ENCODE measurements around the gene SPATA13.

Gene SPATA13

DNA sequence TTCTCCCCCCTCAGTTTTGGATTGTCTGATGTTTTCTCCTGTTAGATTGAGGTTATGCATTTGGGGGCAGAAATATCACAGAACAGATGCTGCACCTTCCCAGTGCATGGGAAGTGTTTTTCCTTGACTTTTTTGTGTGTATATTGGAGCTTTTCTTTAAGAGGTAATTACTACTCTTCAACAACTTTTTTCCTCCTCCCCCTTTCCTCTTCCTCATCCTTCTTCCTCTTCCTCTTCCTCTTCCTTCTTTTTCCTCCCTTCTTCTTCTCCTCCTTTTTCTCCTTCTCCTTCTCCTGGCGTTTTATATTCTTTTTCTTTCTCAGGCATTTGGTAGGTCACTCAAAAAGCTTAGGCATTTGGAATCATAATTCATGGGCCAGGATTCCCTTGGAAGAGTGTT lies 18.1 kb upstream of the SPATA13 start:
- DNase-seq: no peak

DNA sequence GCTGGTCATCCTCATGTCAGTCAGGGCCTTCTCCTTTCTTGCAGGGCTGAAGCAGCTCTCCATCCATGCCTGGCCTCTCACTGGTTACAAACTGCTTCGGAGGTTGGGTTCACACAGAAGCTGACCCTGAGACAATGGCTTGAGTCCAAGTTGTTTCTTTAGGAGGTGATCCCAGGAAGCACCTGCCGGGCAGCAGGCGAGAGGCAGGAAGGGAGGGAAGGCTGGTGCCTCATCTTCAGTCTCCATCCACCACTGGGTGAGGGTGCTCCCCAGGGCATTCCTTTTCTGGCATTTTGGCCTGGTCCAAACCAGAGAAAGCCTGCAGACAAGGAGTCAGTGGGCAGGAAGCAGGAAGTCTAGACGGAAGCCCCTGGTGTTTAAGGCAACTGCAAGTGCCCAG lies 17.6 kb upstream of the SPATA13 start:
- no peak for DNase-seq

DNA sequence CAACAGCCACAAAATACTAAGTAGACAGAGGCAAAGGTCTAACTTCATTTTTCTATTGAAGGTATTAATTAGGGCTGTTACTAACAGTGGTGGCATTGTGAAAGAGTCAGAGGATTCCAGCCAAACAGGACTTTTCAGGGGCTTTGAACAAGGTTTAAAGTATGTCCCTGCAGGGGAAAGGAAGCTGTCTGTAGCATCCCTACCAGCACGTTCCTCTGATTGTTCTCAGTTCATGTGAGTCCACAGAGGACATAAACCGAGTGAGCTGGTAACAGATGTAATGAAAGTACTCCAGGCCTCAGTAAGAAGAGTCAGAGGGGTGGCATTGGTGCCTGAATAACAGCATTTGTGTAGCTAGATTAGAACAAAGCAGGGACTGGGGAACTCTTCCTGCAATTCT lies 15.3 kb upstream of the SPATA13 start:
- no peak for DNase-seq

DNA sequence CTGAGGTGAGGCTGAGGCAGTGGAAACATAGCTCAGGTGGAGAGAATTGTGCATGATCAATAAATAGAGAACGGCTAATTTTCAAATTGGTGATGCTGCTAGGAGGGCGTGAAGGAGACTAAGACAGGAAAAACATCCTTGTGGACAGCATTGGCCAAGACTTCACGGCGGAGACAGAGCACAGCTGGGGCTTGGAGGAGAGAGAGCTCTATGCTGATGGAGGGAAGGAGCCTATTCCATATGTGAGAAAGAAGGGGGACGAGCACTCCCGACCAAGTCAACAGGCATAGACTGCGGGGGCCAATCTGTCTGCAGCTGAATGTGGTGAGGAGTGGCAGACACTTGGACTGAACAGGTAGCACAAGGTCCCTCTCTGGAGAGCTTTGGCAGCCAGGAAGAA lies 14.8 kb upstream of the SPATA13 start:
- no peak for DNase-seq

DNA sequence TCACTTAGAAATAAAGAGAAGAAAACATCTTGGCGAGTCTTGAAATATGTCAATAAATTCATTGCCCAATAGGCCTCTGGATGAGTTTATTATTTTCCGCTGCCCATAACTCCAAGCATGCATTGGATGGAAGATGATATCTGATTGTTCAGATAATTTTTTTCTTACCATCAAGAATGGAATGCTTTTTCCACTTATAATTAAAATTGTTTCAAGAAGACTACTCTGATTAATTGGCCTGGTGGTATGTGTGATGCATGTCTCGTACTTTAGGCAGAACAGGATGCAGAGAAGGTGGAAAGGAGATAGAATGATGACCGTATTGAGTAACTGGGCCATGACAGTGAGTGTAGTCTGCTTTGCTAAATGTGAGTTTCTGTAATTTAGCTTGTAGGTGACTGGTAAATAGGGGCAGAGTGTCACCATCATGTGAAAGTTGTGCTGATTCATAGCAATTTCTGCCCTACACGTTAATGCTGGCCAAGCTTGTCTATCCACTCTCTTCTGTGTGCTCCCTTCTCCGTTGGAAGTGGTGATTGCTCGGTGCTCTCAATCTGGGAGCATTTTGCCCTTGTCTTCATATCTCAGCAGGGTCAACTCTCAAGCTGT lies 13.5 kb upstream of the SPATA13 start:
- no peak for DNase-seq

DNA sequence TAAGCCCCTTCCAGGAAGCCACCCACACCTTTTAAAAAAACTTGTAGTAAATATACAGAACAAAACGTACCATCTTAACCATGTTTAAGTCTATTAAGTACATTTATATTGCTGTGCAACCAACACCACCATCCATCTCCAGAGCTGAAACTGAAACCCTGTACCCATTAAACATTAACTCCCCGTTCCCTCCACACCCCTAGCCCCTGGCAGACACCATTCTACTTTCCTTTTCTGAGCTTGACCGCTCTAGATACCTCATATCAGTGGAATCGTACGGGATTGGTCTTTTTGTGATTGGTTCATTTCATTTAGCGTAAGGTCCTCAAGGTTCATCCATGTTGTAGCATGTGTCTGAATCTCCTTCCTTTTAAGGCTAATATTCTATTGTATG lies 13.0 kb upstream of the SPATA13 start:
- no peak for DNase-seq

DNA sequence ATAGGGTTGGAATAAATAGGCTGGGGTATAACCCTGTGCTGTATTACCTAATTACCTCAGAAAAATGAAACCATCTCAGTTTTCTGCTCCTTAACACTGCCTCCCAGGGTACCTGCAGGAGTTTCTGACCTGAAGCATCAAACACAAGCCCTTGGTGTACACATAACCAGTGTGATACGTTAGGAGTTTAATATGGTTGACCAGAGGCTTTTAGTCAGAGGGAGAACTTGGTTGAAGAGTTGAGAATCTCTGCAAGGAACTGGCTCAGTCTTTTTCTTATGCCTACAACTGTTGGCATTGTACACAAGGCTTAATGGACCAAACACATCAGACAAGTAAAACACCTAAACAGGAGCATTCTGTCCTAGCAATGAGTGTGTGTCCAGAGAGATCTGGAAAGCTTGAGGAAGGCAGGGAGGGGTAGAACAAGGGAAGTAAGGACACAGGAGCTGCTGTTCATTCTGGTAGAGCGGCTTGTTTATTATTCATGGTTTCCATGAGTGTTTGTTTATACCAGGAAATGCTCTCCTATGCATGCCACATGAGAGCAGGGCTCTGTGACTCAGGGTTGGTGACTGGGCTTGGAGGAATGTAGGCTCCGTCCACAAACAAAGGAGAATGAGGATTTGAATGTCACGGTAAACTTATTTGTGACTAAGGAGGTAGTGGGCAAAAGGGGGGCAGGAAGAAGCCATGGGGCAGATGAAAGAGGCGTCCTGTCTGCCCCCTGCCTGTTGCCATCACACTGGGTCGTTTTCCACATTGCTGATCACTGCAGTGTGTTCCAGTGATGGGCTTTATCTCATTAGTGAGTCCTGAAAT lies 11.9 kb upstream of the SPATA13 start:
- DNase-seq: no peak

DNA sequence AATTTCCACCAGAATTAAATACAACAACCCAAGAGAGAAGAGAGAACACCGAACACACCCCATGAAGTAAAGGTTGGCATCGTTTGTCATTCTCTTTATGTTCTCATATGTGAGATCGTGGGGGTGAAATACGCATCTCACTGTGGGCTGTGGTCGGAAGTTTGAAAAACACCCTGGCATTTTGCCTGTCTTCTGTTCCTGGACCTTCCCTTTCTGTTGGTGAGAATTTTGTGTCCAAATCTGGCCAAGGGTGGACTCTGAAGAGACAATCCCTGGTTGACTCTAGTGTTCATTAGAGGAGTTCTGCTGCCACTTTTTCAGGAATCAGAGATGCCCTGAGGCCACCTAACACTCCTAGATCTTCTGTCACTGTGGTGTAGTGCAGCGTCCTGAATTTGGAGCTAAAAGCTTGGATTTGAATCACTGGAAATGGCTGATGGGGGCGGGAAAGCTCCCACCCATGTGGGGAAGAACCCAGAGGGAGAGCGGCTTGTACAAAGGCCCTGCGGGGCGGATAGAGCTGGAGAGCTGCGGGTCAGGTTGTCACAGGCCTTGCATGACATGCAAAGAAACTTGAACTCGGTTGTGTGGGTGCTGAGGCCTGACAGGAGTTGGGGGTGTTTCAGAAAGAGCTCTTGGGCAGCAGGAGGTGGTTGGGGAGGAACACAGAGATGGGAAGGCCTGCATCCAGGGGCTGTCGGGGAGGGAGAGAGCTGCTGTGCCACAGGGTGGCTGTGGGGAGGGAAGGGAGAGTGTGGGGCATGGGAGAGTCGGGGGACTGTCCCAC lies 11.1 kb upstream of the SPATA13 start:
- DNase-seq: no peak

DNA sequence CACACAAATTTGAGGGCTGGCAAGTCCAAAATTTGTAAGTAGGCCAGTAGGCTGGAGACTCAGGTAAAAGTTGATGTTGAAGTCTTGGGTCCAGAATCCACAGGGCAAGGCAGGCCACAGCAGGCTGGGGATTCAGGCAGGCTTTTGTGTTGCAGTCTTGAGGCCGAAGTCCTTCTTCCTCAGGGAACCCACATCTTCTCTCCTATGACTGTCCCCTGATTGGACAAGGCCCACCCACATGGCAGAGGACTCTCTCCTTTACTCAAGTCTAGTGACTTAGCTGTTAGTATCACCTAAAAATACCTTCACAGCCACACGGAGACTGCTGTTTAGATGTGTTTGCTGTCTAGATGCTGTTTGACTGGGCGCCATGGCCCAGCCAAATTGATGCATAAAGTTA lies 9.9 kb upstream of the SPATA13 start:
- no peak for DNase-seq

DNA sequence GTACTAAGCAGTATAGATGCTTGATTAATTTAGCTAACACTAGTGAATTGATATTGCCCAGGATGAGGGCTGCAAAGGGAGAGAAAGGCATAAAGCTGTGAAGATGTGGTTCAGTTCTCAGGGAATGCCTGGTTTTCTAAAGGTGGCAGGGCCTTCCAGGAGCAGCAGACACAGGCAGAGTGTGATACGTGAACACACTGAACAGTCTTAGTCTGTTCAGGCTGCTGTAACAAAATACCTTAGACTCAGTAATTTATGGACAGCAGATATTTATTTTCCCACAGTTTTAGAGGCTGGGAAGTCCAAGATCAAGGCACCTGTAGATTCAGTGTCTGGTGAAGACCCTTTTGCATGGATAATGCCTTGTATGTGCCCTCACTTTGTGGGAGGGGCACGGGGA lies 8.7 kb upstream of the SPATA13 start:
- no peak for DNase-seq

DNA sequence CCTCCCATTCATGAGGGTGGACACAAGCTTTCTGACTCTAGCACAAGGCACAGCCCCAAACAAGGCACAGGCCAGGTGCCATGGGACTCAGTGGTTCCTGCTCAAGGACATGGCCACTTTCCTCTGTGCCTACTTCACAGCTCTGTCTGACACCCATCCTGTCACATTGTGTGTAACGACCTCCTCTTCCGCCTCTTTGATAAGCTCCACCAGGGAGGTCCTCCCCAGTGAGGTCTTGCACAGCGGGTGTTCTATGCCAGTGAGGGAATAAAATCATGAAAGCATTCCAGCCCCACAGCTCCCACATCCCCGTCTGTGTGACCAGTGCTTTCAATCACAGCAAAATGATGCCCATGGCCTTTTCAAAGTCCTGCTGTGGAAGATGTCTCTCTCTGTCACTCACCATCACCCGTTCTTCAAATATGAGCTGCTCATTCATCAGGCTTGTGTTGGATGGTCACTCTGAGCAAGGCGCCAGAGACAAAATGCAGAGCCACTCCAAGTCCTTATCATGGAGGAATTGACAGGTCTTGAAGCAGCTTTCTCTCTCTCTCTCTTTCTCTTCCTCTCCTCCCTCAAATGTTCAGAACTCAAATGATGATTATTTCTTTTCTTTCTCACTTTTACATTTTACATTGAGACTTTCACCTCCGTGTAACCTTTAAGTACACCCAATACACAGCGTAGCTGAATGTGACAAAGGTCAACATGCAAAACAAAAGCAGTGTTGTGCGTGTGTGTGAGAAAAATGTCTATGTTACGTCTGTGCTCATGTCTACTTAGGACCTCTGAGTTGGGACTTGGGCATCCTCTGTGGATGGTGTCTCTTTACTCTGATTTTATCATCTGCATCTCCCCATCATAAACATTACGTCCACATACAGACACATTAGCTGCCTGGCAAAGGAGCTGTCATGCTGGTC lies 8.0 kb upstream of the SPATA13 start:
- DNase-seq: no peak

DNA sequence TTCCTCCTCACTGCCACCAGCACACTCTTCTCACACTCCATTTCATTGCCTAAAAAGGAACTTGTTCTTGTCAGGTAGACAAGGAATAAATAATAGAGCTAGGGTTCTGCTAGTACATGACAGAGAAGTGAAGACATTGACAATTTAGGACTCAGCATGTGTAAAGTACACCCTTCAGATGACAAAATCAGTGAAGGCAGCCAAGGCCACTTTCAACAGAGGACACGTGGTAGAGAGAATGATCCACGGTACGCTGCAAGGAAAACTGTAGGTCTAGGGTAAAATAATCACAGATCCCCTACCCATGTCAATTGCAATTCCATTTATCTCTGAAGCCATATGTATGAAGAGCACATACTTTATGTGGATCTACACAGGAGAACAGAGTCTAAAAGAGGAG lies 7.2 kb upstream of the SPATA13 start:
- DNase-seq: no peak

DNA sequence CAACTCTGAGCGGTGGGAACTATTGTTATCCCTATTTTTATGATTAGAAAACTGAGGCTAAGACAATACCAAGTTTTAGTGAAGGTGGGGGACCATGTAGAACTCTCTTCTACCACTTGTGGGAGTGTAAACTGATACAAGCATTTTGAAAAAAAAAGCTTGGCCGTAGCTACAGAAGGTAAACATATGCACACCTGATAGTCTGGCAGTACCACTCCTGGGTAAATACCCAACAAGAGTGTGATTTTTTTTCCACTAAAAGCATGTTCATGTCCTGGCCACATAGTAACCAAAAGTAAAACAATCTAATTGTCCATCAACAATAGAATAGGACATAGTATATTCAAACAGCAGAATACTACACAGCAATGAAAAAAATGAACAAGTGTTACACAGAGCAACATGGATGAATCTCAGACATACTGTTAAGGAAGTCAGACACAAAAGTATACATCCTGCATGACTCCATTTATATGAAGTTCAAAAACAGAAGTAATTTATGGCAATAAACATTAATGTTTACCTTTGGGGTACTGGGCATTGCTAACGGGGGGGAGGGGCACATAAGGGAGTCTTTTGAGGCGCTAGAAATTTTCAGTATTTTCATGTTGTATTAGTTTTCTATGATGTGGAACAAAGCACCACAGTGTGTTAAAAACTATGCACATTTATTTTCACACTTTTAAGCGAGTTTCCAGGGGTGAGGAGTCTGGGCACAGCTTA lies 6.4 kb upstream of the SPATA13 start:
- no peak for DNase-seq

DNA sequence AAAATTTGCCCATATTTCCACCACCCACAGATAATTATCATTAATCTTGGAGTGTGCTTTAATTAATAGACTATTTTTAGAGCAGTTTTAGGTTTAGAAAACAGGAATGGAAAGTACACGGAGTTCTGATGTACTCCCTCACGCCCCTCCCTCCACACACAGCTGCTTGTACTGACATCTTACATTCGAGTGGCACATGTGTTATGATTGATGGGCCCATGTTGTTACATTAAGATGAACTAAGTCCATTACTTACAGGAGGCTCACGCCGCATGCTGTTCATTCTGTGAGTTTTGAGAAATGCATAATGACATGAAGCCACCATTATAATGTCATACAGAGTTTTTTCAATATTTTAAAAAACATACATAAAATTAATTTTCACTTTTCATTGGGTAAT lies 1.2 kb upstream of the SPATA13 start:
- no peak for DNase-seq

DNA sequence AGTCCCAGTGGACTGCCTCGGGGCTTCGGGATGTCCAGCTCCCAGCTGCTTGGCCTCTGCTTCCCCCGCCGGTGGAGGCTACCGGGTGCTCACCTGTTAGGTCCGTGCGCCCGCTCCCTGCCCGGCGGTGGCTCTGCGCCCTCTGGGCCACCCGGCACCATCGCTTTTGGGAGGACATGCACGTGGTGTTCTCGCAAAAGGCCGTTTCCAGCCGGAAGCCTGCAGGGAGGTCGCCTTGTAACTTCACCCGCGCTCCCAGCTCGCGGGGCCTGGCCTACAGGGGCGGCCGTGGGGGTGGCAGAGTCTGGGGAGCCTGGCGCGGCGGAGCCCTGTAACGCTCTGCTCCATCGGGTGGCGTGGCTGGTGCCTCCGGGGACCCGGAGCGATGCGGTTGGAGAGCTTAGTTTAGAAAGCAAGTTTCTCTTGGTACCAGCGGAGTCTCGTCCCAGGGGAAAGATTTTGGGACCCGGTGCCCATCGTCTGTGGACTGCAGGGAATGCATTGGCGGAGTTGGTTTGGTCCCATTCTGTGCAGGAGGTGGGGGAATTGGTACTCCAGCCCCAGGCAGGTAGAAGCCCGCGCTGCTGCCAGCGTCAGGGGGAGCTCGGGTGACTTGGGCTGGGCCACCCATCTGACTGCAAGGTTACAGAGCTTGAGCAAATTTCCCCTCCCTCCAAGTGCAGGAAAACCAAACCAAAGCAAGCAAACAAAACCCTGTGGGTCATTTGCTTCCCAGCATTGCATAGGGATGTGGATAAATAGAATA lies 673 bp downstream of the SPATA13 start:
- peak; percentile 3 for DNase-seq

DNA sequence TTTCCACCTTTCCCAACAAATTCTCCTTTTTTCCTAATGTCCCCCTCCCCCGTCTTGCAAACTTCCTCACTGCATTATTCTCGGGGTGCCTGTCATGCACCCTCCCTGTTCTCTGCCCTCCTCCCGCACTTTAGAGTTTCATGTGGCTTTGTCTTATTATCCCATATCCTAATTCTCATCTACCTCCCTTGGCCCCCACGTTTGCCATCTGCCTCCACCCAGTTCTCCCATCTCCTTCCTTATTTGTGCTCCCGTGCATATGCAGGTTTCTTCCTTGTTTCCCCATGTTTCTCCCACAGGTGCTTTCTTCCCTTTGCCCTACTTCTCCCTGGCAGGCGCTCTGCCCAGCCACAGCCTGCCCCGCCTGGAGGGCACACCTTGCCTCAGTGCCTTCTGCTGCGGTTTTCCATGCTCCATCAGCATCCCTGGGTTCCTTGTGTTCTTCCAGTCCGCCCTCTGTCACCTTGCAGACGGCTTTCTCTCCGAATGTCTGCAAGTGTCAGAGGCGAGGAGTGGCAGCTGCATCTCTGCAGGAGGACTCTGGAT lies 1.5 kb downstream of the SPATA13 start:
- no peak for DNase-seq

DNA sequence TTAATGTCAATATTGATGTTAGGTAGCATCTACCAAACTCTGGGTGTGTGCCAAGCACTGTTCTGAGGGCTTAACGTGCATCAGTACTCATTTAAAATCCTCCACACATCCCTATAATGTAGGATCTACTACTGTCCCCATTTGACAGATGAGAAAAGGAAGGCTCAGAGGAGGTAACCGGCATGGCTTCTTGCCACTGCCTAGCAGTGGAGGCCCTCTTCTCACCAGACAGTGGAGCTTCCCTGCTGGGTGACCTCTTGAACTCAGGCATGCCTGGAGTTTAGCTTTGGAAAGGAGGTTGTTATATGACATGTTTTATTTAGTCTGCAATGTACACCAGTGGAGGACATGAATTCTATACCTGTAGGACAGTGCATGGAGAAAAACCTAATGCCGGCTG lies 2.1 kb downstream of the SPATA13 start:
- DNase-seq: no peak

DNA sequence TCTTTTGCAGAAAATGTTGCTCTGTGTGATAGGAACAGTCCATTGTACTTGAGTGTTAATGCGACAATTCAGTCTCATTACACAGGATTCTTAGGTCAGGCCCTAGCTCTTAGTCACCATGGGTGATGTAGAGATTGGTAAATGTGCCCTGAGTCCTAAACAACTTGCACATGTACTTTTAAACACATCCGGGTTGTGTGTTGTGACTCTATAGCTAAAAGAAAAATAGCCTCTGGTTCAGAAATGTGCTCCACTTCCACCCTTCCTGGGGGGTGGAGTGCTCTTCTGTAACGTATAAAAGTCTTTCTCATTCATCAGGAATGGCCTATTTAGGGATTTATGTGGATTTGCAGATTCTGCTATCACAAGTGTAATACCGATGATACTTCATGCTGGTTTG lies 5.2 kb downstream of the SPATA13 start:
- DNase-seq: no peak

DNA sequence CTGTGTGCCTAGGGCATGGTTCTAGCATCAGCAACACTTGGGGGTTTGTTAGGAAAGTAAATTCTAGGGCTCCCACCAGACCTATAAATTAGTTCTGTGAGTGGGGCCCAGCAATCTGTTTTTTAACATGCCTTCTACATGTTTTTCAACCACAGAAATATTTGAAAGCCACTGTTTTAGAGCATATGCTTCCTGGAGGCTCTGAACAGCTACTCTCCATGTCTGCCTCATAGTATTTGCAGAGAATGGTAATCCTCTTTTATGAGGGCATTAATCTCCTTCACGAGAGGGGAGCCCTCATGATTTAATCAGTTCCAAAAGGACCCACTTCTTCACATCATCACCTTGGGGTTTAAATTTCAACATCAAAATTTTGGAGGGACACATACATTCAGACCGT lies 6.0 kb downstream of the SPATA13 start:
- DNase-seq: no peak

DNA sequence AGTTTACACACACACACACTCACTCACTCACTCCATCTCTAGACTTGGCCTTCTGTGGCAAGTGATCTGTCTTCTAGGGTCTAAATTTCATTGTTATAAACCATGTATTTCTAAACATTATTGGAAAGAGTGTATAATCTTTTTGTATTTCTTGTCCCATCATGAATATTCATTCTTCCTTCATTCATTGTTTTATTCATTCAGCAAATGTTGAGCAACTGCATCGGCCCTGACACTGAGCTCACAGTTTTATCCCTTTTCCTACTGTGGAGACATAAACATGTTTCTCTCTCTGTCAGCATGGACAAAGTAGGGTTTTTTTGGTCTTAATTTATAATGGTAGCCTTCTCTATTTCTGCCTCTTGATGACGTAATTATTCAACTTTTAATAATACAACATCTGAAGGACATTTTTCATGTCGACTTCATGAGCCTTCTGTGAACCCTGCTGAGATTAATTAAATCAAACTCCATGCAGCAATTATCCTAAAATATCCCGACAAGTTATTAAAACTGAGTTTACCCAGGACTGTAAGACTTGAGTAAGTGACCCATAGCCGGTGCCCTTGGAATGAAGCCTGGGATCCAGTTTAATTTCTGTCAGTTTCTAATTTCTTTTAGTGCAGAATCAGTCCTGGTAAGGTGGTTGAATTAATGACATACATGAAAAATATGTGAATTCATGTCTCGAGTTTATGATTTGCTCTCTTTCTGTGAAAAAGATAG lies 7.3 kb downstream of the SPATA13 start:
- no peak for DNase-seq

DNA sequence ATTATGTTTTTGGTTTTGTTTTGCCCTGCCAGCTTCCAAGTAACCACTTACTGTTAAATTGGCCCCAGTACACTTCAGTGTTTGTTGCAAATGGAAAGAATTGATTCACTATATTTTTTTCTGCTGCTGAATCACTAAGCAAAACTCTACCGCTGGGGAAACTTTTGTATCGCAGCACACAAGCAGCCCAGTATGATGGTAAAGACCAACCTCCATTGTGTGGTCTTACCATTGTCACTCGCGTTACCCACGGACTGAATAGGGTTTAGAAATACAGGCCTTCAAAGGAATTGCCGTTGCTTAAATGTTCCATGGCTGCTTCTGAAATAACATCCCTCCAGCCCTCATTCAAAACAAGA lies 7.9 kb downstream of the SPATA13 start:
- no peak for DNase-seq

All from NCI-H2171 (cell line).